Activated CD8-positive, alpha-beta memory T cell treated with anti-CD3 and anti-CD28 coated beads, Interleukin-2, amount 50 U/mL, for 48 hours (primary cell): ENCODE data around the gene GALNT7.

Experiments
- DNase-seq: peaks from one replicate; pipeline ENCODE4 v3.0.0-alpha.2; 2020

The GALNT7 gene

GRCh38 chr4:173317004-173317403 is 148.4 kb downstream of the GALNT7 start:
- no peak for DNase-seq

- no peak for DNase-seq
These were observed 149.6 kb downstream of the GALNT7 start for GRCh38 chr4:173318240-173318639.

DNA sequence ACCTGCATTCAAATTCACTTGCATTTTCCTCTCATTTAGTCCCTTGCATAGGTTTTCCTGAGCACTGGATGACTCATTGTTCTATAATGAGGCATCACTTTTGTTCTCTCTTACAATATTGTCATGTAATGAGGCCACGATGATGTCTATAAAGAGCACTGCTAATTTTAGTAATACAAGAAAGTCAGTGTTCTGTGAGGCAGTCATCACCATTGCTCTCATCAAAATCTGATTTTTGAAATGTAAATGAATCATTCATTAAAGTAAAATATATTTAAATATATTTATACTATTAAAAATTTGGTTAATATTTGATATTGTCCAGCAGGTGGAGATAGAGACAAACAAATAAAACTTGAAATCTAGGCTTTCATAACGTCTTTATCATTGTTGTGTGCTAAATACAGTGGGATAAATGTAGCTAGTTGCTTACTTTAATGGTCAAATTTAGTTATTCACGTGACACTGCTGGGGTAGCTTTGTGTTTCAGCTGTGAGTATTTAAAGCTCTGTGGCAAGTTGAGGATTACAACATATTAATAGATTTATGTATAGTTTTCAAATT is 150.1 kb downstream of the GALNT7 start:
- DNase-seq = no peak

DNA sequence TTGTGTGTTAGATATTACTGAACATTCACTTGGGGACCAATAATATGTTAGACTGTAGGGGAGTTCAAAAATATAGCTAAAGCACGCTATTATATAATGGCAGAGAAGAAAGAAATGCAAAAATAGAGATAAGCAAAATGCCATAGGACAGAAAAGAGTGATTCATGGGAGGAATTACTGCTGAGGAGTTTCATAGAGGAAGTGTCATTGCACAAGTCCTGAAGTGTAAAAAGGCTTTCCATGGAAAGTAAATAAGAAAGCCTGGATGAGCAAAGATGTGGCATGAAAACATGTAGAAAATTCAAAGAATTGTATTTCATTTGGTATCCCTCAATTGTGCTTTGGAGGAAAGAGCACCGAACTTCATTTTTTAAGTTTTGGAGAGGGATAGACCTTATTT is 151.1 kb downstream of the GALNT7 start:
- no peak for DNase-seq

GRCh38 chr4:173325007-173325736 is 156.6 kb downstream of the GALNT7 start:
- DNase-seq = no peak

DNA sequence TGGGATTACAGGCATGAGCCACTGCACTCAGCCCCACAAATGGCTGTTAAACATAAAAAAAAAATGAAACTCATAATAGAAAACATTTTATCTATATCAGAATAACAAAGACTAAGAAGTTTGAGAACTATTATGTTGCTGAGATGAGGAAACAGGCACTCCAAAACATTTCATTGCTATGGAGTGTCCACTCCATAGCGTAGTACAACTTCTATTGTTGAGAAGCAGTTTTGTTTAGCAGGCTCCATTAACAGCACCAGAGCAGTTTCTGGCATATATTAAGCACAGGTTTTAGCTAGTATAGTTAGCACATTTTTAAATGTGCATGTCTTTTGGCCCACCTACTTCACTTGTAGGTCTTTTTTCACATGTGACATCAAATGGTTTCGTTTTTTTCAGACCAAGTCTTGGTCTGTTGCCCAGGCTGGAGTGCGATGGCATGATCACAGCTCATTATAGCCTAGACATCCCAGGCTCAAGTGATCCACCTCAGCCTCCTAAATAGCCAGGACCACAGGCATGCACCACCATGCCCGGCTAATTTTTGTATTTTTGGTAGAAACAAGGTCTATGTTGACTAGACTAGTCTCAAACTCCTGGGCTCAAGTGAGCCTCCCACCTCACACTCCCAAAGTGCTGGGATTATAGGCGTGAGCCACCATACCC is 159.8 kb downstream of the GALNT7 start:
- no peak for DNase-seq

- no peak for DNase-seq
These were observed 162.0 kb downstream of the GALNT7 start for GRCh38 chr4:173330590-173330989.

DNA sequence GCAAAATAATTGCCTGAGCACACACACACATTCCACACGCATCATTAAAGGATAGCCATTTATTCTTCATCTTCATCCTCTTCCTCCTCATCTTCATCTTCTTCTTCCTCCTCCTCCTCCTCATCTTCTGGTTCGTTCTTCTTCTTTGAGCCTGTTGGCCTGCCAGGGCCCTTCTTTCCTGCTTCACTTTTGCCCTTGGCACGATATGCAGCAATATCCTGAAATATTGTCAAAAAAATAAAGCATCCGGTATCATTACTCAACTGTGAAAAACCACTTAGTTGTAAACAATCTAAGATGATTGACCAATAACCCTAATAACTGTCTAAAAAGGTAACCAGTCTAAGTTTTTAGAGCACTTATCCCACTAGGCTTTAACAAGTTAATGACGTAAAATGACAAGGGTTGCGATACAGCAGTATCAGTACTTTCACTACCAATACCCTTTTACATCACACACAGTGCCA is 163.4 kb downstream of the GALNT7 start:
- DNase-seq = no peak

GRCh38 chr4:173332963-173333657 is 164.5 kb downstream of the GALNT7 start:
- DNase-seq = no peak

GRCh38 chr4:173333658-173334084 is 165.1 kb downstream of the GALNT7 start:
- no peak for DNase-seq

DNA sequence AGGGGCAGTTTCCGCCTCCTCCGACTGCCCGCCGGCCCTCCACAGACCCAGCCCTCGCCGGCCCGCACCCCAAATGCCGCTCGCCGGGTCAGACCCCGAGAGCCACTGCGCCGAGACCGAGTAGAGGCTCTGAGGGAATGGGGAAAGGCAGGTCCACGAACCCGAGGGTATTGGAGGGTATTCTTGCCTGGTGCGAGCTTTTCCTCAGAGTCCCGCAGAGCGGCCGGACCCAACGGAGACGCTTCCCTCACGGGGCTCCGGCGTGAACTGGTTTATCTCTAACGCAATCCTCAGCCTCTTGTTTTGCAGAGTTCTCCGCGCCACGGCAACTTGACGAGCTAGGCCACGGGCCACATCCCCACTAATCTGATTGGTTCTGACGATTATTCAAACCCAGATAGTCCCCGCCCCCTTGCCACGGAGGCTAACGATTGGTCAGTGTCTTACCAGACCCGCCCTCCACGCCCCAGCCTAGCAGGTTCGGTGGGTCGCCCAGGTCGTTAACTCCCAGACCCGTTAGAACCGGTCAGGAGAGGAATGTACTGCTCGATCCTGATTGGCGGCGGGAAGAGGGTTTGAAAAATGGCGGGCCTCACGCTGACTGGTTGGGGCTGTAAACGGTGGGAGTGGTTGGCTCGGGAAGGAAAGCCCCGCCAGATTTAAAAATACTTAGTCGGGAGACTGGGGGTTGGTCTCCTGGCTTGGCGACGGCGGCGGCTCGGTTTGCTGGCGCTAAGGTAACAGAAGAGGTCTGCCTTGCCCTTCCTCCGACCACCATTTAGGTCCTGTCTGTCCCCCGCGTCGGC is 165.7 kb downstream of the GALNT7 start, which contains the start of gene HMGB2:
Gene HMGB2, minus strand, starts transcription at position 274 of the 806 bp plus-strand sequence. CDS start 709 bp downstream, outside the sequence.
- peak; percentile 98 for DNase-seq

GRCh38 chr4:173334891-173335752 is 166.5 kb downstream of the GALNT7 start:
- DNase-seq = no peak

DNA sequence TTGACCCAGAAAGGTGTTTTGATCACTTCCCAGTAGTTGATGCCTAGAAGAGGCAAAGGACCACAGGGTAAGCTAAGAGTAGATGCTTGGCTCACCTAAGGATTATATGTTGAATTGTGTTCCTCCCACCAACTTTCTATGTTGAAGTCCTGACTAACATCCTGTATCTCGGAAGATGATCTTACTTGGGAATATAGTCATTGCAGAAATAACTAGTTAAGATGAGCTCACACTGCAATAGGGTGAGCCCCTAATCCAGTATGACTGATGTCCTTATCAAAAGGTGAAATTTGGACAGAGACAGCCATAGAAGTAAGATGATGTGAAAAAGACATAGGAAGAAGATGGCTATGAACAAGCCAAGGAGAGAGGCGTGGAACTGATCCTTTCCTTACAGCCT is 168.9 kb downstream of the GALNT7 start:
- DNase-seq = no peak

DNA sequence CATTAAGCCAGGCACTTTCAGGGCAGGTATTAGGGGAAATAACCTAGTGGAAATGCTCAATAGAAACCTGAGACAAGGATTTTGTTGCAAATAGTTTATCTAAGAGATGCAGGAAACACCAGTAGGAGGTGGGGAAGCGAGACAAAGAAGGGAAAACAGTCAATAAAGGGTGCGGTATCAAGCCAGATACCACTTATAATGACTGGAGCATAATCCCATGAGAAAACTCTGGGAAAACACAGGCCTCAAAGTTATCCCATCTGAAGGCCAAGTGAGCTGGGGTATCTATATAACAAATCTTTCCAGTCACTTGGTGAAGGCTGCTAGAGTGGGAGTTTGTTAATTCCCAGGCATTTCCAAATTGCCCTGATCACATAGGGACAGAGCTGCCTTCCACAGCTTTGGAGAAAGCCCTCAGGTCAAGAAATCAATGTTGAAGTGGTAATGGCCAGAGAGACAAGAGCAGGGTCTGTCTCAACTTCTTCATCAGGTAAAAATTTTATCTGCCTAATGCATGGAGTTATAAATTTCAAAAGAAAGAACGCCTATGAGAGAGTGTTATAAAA is 175.3 kb downstream of the GALNT7 start:
- DNase-seq = no peak

DNA sequence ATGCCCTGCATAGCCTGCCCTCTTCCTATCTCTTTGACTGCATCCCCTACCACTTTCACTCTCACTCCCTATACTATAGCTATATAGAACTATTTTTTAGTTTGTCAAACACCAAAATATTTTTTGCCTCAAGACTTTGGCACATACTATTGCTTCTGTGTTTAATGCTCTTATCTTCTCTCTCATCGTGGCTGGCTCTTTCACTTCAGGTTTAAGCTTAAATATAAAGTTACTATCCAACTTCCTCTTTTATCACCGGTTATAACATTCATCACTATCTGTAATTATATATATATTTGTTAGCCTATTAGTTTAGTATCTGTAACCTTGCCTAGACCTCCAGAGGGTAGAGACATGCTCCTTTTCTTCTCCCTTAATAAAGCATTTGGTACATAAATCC is 177.0 kb downstream of the GALNT7 start:
- no peak for DNase-seq

GRCh38 chr4:173346074-173346473 is 177.5 kb downstream of the GALNT7 start:
- DNase-seq = no peak

DNA sequence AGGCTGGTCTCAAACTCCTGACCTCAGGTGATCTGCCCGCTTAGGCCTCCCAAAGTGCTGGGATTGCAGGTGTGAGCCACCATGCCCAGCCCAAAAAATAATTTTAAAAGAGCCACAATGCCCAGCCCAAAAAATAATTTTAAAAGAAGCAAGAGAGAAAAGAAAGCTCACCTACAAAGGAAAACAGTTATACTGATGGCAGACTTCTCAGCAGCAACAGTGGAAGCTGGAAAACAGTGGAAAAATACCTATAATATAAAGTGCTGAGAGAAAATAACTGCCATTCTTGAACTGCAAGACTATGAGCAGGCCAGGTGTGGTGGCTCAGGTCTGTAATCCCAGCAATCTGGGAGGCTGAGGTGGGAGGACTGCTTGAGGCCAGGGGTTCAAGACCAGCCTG is 178.9 kb downstream of the GALNT7 start:
- no peak for DNase-seq

GRCh38 chr4:173357939-173358338 is 189.3 kb downstream of the GALNT7 start:
- DNase-seq = no peak

GRCh38 chr4:173360587-173361221 is 192.1 kb downstream of the GALNT7 start:
- DNase-seq = no peak

- no peak for DNase-seq
These were observed 194.1 kb downstream of the GALNT7 start for GRCh38 chr4:173362666-173363065.
